Liver (tissue), 3 donors: Measurements from ENCODE around the gene KYAT1.

Experiments
- ATF3 ChIP-seq: IDR thresholded peaks from 2 replicates; pipeline ENCODE4 v1.6.1; 2016; ENCODE audit warnings: antibody characterized with exemption
- CTCF ChIP-seq: fragments of 150-350 bp; IDR thresholded peaks from 2 replicates; pipeline ENCODE4 v1.5.1; 2017; ENCODE audit warnings: improper control_type of control experiment, low read depth, low read length; ENCODE audit not compliant: missing input control
- FOXA1 ChIP-seq: IDR thresholded peaks from 2 replicates; pipeline ENCODE4 v1.6.1; 2016; ENCODE audit warnings: antibody characterized with exemption
- GABPA ChIP-seq, 2 donors: IDR thresholded peaks in 1 of 2; conservative IDR thresholded peaks in 1 of 2; 2 replicates each; pipeline ENCODE4 v1.6.1; 2016; ENCODE audit warnings: antibody characterized with exemption in 2 of 2, mild to moderate bottlenecking in 1 of 2, moderate library complexity in 1 of 2
- HNF4A ChIP-seq, 2 donors: conservative IDR thresholded peaks; 2 replicates each; pipeline ENCODE4 v1.6.1; 2016; ENCODE audit warnings: antibody characterized with exemption in 2 of 2, mild to moderate bottlenecking in 2 of 2
- HNF4G ChIP-seq: IDR thresholded peaks from 2 replicates; pipeline ENCODE4 v1.6.1; 2016; ENCODE audit warnings: antibody characterized with exemption
- MAX ChIP-seq: IDR thresholded peaks from 2 replicates; pipeline ENCODE4 v1.6.1; 2016; ENCODE audit warnings: antibody characterized with exemption
- NR2F2 ChIP-seq: IDR thresholded peaks from 2 replicates; pipeline ENCODE4 v1.6.1; 2016; ENCODE audit warnings: antibody characterized with exemption
- RAD21 ChIP-seq, 2 donors: IDR thresholded peaks; 2 replicates each; pipeline ENCODE4 v1.6.1; 2016; ENCODE audit warnings: antibody characterized with exemption in 2 of 2, mild to moderate bottlenecking in 2 of 2
- REST ChIP-seq: IDR thresholded peaks from 2 replicates; pipeline ENCODE4 v1.6.1; 2016; ENCODE audit warnings: antibody characterized with exemption, mild to moderate bottlenecking
- RXRA ChIP-seq, 2 donors: IDR thresholded peaks; 2 replicates each; pipeline ENCODE4 v1.6.1; 2017 to 2018; ENCODE audit warnings: antibody characterized with exemption in 2 of 2, mild to moderate bottlenecking in 1 of 2
- TAF1 ChIP-seq: conservative IDR thresholded peaks from 2 replicates; pipeline ENCODE4 v1.6.1; 2016; ENCODE audit warnings: antibody characterized with exemption, mild to moderate bottlenecking
- YY1 ChIP-seq: IDR thresholded peaks from 2 replicates; pipeline ENCODE4 v1.6.1; 2016; ENCODE audit warnings: antibody characterized with exemption, mild to moderate bottlenecking
- ZBTB33 ChIP-seq: IDR thresholded peaks from 2 replicates; pipeline ENCODE4 v1.6.1; 2016; ENCODE audit warnings: antibody characterized with exemption
- donor health status: healthy.
- donor health status: healthy.

- TF ChIP-seq CTCF (peak; percentile 99), ATF3 (no peak), FOXA1 (no peak), YY1 (peak; percentile 93), REST (peak; percentile 65), NR2F2 (peak; percentile 57), RXRA (IDR thresholded peaks at IDR 0.05) (peak; percentile 57 to 63), GABPA (IDR thresholded peaks at IDR 0.05 in 1 of 2, conservative IDR thresholded peaks at IDR 0.05 in 1 of 2) (peak in 1 of 2 donors; percentile 46), TAF1 (peak; percentile 76), MAX (no peak), HNF4G (no peak), HNF4A (conservative IDR thresholded peaks at IDR 0.05) (peak in 1 of 2 donors; percentile 10), RAD21 (IDR thresholded peaks at IDR 0.05) (peak; percentile 71 to 81), ZBTB33 (no peak)
These were observed 63.5 kb downstream of the KYAT1 start, which contains the start of gene ENDOG for GRCh38 chr9:128818099-128818838.
